ENCODE data around the gene FASTK. TPM values are rescaled to one million over a fixed set of nuclear protein-coding genes. Genes with fewer than 3 reads are reported as not detected.

FASTK gene
- total and polyA plus RNA-seq, 10 donors, result 72.9 to 183 (median 85.5) TPM

- intact Hi-C loops (cut with DNase I; ENCODE audit: low total_unique reads), result no loop called here
- H3K4me3 ChIP-seq, result peak overlapping the region; percentile 65 to 94 (median 72)
- 0 to 2% (median 0%) methylated on average over 6 to 55 of the region's 56 CpGs for WGBS, 5 donors
- peaks cover 47 to 86% (median 76%) of the 10 kb centered on the region in 6 donors for H3K4me1 ChIP-seq
- TF ChIP-seq POLR2AphosphoS5 (IDR thresholded peaks at IDR 0.05), result no peak
- no peak for TF ChIP-seq POLR2A (IDR thresholded peaks at IDR 0.05)
- no peak for TF ChIP-seq CTCF (IDR thresholded peaks at IDR 0.05 in 8 of 11, conservative IDR thresholded peaks at IDR 0.05 in 3 of 11)
- peaks cover 0 to 4% (median 0%) of the 10 kb centered on the region in 6 donors for H3K36me3 ChIP-seq
- H3K9me3 ChIP-seq, result no peaks in the 10 kb centered on the region
- DNase-seq, result peak; percentile 88
- H3K27ac ChIP-seq, result peak overlapping the region; percentile 31 to 88 (median 82)
- H3K27me3 ChIP-seq (replicated peaks in 1 of 7), result peaks cover 0 to 30% (median 0%) of the 10 kb centered on the region in 7 donors
Observed at GRCh38 chr7:151086802-151087244, 6.2 kb upstream of the FASTK start.

GRCh38 chr7:151085691-151086620 lies 5.3 kb upstream of the FASTK start, which contains the start of gene AGAP3:
AGAP3 (plus strand) TSS chr7:151086475; CDS start chr7:151086742, 267 bp downstream.
- H3K27ac ChIP-seq, result peak within 1 kb of the TSS; percentile 59 to 88 (median 86)
- intact Hi-C loops (cut with DNase I; ENCODE audit: low total_unique reads), result no loop called here
- peaks cover 0 to 12% (median 0%) of the 10 kb centered on the region in 6 donors for H3K36me3 ChIP-seq
- peak within 1 kb of the TSS; percentile 65 to 94 (median 72) for H3K4me3 ChIP-seq
- no peaks in the 10 kb centered on the region for H3K9me3 ChIP-seq
- 0 to 3% (median 1%) methylated on average over 8 to 83 of the region's 84 CpGs for WGBS, 5 donors
- DNase-seq, result peak; percentile 95
- peak in 2 of 3 donors; percentile 43 to 57 for TF ChIP-seq POLR2A (IDR thresholded peaks at IDR 0.05)
- peak; percentile 89 to 92 (median 90) for TF ChIP-seq POLR2AphosphoS5 (IDR thresholded peaks at IDR 0.05)
- no peak for TF ChIP-seq CTCF (IDR thresholded peaks at IDR 0.05 in 8 of 11, conservative IDR thresholded peaks at IDR 0.05 in 3 of 11)
- H3K4me1 ChIP-seq, result peaks cover 53 to 86% (median 76%) of the 10 kb centered on the region in 6 donors
- H3K27me3 ChIP-seq (replicated peaks in 1 of 7), result peaks cover 0 to 30% (median 0%) of the 10 kb centered on the region in 7 donors

- DNase-seq, result no peak
- Histone ChIP-seq H3K9me3 (no peaks in the 10 kb centered on the region), H3K36me3 (peaks cover 0 to 12% (median 0%) of the 10 kb centered on the region in 6 donors), H3K4me1 (peaks cover 53 to 86% (median 75%) of the 10 kb centered on the region in 6 donors), H3K4me3 (peak overlapping the region in 2 of 8 donors; percentile 81 to 94), H3K27me3 (replicated peaks in 1 of 7) (peaks cover 0 to 30% (median 0%) of the 10 kb centered on the region in 7 donors), H3K27ac (peak overlapping the region; percentile 59 to 88 (median 80))
- TF ChIP-seq POLR2A (IDR thresholded peaks at IDR 0.05) (no peak), CTCF (IDR thresholded peaks at IDR 0.05 in 8 of 11, conservative IDR thresholded peaks at IDR 0.05 in 3 of 11) (no peak), POLR2AphosphoS5 (IDR thresholded peaks at IDR 0.05) (no peak)
- intact Hi-C loops (cut with DNase I; ENCODE audit: low total_unique reads), result no loop called here
- 44 to 55% (median 47%) methylated on average over 5 of the region's 5 CpGs for WGBS, 5 donors
Observed at GRCh38 chr7:151085329-151085690, 4.7 kb upstream of the FASTK start.

- WGBS, 5 donors, result 20 to 31% (median 25%) methylated on average over 3 of the region's 3 CpGs
- H3K9me3 ChIP-seq, result no peaks in the 10 kb centered on the region
- H3K4me1 ChIP-seq, result peaks cover 55 to 86% (median 74%) of the 10 kb centered on the region in 6 donors
- intact Hi-C loops (cut with DNase I; ENCODE audit: low total_unique reads), result no loop called here
- peak overlapping the region in 7 of 8 donors; percentile 67 to 98 (median 77) for H3K4me3 ChIP-seq
- no peak for TF ChIP-seq POLR2A (IDR thresholded peaks at IDR 0.05)
- TF ChIP-seq CTCF (IDR thresholded peaks at IDR 0.05 in 8 of 11, conservative IDR thresholded peaks at IDR 0.05 in 3 of 11), result no peak
- TF ChIP-seq POLR2AphosphoS5 (IDR thresholded peaks at IDR 0.05), result no peak
- no peak for DNase-seq
- H3K27ac ChIP-seq, result peak overlapping the region in 6 of 8 donors; percentile 92 to 97 (median 94)
- H3K36me3 ChIP-seq, result peaks cover 0 to 20% (median 0%) of the 10 kb centered on the region in 6 donors
- peaks cover 0 to 30% (median 0%) of the 10 kb centered on the region in 7 donors for H3K27me3 ChIP-seq (replicated peaks in 1 of 7)
Observed at GRCh38 chr7:151083824-151084160, 3.2 kb upstream of the FASTK start.
